Skeletal muscle tissue (tissue), 4 donors: ENCODE measurements around the gene SPNS1. TPM values are rescaled to one million over a fixed set of nuclear protein-coding genes. Genes with fewer than 3 reads are reported as not detected.
A peak's percentile ranks its signal among the peaks of the same experiment; 100 is the strongest.
"Not testable (repeated sequence)": the region's sequence is repeated elsewhere in the genome, so short reads cannot be mapped to it uniquely, and the experiment has no call there.

Source experiments
- H3K27ac ChIP-seq: one replicate; pipeline ENCODE4 v1.7.0; 2013; ENCODE audit warnings: mild to moderate bottlenecking, low read depth, low read length, inconsistent platforms
- H3K27me3 ChIP-seq, 3 donors: one replicate each; pipeline ENCODE4 v1.7.0; 2013; ENCODE audit warnings: low read length in 3 of 3; ENCODE audit not compliant: control insufficient read depth in 3 of 3, insufficient read depth in 3 of 3
- H3K36me3 ChIP-seq, 3 donors: one replicate each; pipeline ENCODE4 v1.7.0; 2013; ENCODE audit warnings: low read length in 3 of 3; ENCODE audit not compliant: control insufficient read depth in 3 of 3, insufficient read depth in 3 of 3
- H3K4me1 ChIP-seq, 3 donors: one replicate each; pipeline ENCODE4 v1.7.0; 2013; ENCODE audit warnings: low read length in 3 of 3, mild to moderate bottlenecking in 3 of 3; ENCODE audit not compliant: control insufficient read depth in 3 of 3, insufficient read depth in 3 of 3
- H3K4me3 ChIP-seq, 3 donors: one replicate each; pipeline ENCODE4 v1.7.0; 2013; ENCODE audit warnings: low read length in 3 of 3
- H3K9ac ChIP-seq, 3 donors: one replicate each; pipeline ENCODE4 v1.7.0; 2013; ENCODE audit warnings: low read length in 3 of 3, mild to moderate bottlenecking in 3 of 3, moderate library complexity in 2 of 3, low read depth in 1 of 3
- H3K9me3 ChIP-seq, 3 donors: one replicate each; pipeline ENCODE4 v1.7.0; 2013; ENCODE audit warnings: low read length in 3 of 3; ENCODE audit not compliant: control insufficient read depth in 3 of 3
- total RNA-seq: library from RNA; depleted of rRNA; stranded (reverse); fragments of >200 nt; gene quantifications from one replicate; pipeline ENCODE4 v1.2.3, GENCODE V29; 2014
- donor health status: Osteomylitis.

The SPNS1 gene
- total RNA-seq, 1 donor from 2014 or later = 18.3 TPM

DNA sequence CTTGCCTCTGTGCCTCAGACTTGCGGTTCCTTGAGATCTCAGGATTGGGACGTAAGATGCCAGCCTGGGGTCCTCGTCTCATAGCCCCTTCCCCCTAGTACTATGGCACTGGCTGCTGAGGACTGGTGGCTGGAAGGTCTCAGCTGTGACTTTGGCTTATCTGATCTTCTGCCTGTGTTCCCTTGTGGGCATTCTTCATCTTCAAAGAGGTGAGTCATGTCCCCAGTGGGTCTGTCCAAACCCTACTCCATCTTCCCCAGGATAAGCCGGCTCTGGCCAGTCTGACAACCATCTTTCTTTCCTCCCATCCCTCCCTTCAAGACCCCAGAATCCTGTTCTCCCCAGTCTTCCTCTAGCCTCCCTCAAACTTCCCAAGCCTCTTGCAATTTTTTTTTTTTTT, 39.2 kb upstream of the SPNS1 start:
- no peak overlapping the region for H3K9ac ChIP-seq
- H3K4me3 ChIP-seq = no peak overlapping the region
- H3K9me3 ChIP-seq = no peaks in the 10 kb centered on the region
- H3K4me1 ChIP-seq = peaks cover 0 to 2% (median 0%) of the 10 kb centered on the region in 3 donors
- H3K36me3 ChIP-seq = no peaks in the 10 kb centered on the region
- H3K27me3 ChIP-seq = peaks cover 0 to 4% (median 0%) of the 10 kb centered on the region in 3 donors
- H3K27ac ChIP-seq = no peak overlapping the region

- peaks cover 0 to 2% (median 0%) of the 10 kb centered on the region in 3 donors for H3K4me1 ChIP-seq
- no peak overlapping the region for H3K27ac ChIP-seq
- no peaks in the 10 kb centered on the region for H3K36me3 ChIP-seq
- peak overlapping the region in 2 of 3 donors; percentile 16 to 54 for H3K4me3 ChIP-seq
- no peaks in the 10 kb centered on the region for H3K9me3 ChIP-seq
- H3K9ac ChIP-seq = peak overlapping the region in 1 of 3 donors; percentile 12
- H3K27me3 ChIP-seq = peaks cover 0 to 4% (median 0%) of the 10 kb centered on the region in 3 donors
Observed at GRCh38 chr16:28935924-28936783, 38.4 kb upstream of the SPNS1 start.

DNA sequence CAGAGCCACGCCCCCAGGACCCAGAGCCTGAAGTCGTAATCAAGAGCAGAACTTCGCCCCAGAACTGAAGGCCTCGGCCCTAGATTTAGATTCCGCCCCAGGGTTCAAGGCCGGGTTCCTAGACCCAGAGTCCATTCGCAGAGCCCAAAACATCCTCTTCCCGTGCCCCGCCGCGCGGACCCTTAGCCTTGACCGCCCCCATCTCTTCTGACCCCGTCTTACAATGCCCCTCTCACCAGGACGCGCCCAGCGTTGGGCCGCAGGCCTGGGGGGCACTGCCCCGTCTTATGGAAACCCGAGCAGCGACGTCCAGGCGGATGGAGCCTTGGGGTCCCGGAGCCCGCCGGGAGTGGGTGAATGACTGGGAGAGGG, 37.8 kb upstream of the SPNS1 start:
- H3K4me1 ChIP-seq = peaks cover 0 to 2% (median 0%) of the 10 kb centered on the region in 3 donors
- H3K27me3 ChIP-seq = peaks cover 0 to 4% (median 0%) of the 10 kb centered on the region in 3 donors
- no peak overlapping the region for H3K27ac ChIP-seq
- H3K36me3 ChIP-seq = no peaks in the 10 kb centered on the region
- H3K9me3 ChIP-seq = no peaks in the 10 kb centered on the region
- no peak overlapping the region for H3K4me3 ChIP-seq
- no peak overlapping the region for H3K9ac ChIP-seq

DNA sequence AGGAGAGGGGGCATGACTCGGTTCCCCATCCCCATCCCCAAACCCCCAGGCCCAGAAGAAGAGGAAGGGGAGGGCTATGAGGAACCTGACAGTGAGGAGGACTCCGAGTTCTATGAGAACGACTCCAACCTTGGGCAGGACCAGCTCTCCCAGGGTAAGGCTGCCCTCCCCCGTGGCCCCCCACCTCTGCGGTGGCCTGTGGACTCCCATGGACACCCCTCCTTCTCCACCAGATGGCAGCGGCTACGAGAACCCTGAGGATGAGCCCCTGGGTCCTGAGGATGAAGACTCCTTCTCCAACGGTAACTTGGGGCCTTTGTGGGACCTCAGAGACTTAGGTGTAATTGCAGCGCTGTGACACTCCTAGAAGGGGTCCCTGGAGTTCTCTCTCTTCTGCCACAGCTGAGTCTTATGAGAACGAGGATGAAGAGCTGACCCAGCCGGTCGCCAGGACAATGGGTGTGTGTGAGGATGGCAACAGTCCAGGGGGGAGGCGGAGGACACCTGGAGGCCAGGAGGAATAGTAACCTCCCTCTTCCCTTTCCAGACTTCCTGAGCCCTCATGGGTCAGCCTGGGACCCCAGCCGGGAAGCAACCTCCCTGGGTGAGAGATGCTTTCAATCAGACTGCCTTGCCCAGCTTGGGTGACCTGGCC, 37.2 kb upstream of the SPNS1 start:
- H3K27me3 ChIP-seq = peaks cover 0 to 4% (median 0%) of the 10 kb centered on the region in 3 donors
- no peak overlapping the region for H3K9ac ChIP-seq
- no peak overlapping the region for H3K27ac ChIP-seq
- H3K9me3 ChIP-seq = no peaks in the 10 kb centered on the region
- no peak overlapping the region for H3K4me3 ChIP-seq
- H3K4me1 ChIP-seq = peaks cover 0 to 2% (median 0%) of the 10 kb centered on the region in 3 donors
- H3K36me3 ChIP-seq = no peaks in the 10 kb centered on the region

DNA sequence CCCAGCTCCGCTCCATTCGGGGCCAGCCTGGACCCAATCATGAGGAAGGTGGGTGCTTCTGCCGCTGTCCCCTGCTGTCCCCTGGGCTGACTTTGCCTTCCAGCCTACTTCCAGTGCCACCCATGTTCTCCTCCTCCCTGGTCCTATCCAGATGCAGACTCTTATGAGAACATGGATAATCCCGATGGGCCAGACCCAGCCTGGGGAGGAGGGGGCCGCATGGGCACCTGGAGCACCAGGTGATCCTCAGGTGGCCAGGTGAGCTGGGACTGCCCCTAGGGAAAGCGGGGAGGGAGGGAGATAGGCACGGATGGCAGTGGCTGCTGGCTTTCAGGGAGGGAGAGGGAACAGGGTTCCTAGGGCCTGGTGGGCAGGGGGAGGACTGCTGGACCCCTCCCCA, 35.9 kb upstream of the SPNS1 start:
- H3K27ac ChIP-seq = no peak overlapping the region

DNA sequence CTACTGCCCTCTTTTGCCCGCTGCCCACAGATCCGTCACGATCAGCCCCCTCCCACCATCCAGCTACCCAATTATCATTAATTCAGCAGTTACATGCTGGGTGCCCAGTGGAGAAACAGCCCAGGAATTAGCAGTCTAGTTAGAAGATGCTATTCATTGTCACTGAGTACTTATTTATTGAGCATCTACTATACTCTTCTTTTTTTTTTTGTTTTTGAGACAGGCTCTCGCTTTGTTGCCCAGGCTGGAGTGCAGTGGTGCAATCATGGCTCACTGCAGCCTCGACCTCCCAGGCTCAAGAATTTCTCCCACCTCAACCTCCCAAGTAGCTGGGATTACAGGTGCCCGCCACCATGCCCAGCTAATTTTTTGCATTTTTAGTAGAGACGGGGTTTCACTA, 34.8 kb upstream of the SPNS1 start:
- H3K9ac ChIP-seq, H3K4me3 ChIP-seq, H3K9me3 ChIP-seq, H3K4me1 ChIP-seq, H3K27ac ChIP-seq, H3K36me3 ChIP-seq, H3K27me3 ChIP-seq: not testable (repeated sequence)

More for the DNA sequence above, 35.9 kb upstream of the SPNS1 start:
- Histone ChIP-seq H3K4me1 (peaks cover 0 to 2% (median 0%) of the 10 kb centered on the region in 3 donors), H3K9ac (no peak overlapping the region), H3K36me3 (no peaks in the 10 kb centered on the region), H3K9me3 (no peaks in the 10 kb centered on the region), H3K4me3 (no peak overlapping the region), H3K27me3 (peaks cover 0 to 4% (median 0%) of the 10 kb centered on the region in 3 donors)

DNA sequence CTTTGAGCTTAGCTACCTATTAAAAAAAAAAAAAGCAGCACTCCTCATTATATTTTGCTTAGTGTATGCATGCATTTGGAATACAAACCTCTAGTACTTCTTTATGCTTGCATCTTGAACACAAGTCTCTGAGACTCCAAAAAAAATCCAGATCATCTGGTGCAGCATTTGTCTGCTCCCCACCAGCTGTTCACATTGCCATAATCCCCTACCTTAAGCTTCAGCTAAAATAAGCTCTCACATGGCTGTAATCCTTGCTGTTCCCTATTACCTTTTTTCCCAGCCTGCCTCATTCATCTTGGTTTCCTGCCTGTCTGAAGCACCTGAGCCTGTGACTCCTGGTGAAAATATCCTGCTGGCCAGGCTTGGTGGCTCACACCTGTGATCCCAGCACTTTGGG, 31.3 kb upstream of the SPNS1 start:
- no peak overlapping the region for H3K4me3 ChIP-seq
- no peak overlapping the region for H3K27ac ChIP-seq
- H3K9me3 ChIP-seq = no peaks in the 10 kb centered on the region

GRCh38 chr16:28946681-28947080, 27.9 kb upstream of the SPNS1 start:
- H3K4me3 ChIP-seq = no peak overlapping the region
- no peaks in the 10 kb centered on the region for H3K36me3 ChIP-seq
- no peak overlapping the region for H3K27ac ChIP-seq

More for the DNA sequence above, 31.3 kb upstream of the SPNS1 start:
- Histone ChIP-seq H3K4me1 (peaks cover 7 to 12% (median 9%) of the 10 kb centered on the region in 3 donors), H3K9ac (no peak overlapping the region), H3K36me3 (no peaks in the 10 kb centered on the region), H3K27me3 (no peaks in the 10 kb centered on the region)

DNA sequence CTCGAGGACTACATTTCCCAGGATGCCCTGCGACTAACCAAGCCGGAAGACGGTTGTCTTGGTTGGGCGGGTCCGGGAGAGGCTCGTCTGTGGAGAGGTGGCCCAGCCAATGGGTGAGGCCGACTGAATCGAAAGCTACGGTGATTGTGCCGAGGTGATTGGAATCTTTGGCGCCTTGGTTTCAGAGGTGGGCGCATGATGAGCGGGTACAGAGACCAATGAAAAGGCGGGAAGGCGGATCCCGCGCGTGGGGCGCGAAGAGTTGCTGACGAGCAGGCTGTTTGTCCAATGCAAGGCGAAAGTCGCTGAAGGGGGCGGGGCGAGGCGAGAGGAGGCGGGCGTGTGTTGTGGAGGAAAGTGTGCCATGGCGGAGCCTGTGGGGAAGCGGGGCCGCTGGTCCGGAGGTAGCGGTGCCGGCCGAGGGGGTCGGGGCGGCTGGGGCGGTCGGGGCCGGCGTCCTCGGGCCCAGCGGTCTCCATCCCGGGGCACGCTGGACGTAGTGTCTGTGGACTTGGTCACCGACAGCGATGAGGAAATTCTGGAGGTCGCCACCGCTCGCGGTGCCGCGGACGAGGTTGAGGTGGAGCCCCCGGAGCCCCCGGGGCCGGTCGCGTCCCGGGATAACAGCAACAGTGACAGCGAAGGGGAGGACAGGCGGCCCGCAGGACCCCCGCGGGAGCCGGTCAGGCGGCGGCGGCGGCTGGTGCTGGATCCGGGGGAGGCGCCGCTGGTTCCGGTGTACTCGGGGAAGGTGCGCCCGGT, 23.7 kb upstream of the SPNS1 start, which contains the start of gene NFATC2IP:
NFATC2IP (plus strand) TSS at position 290 of the 762 bp plus-strand sequence; CDS start at position 365, 75 bp downstream.
- H3K4me1 ChIP-seq = peaks cover 12 to 15% (median 13%) of the 10 kb centered on the region in 3 donors
- H3K4me3 ChIP-seq = peak within 1 kb of the TSS; percentile 69 to 80 (median 79)
- peak within 1 kb of the TSS; percentile 72 to 86 (median 85) for H3K9ac ChIP-seq
- peaks cover 17 to 26% (median 17%) of the 10 kb centered on the region in 3 donors for H3K36me3 ChIP-seq
- peak within 1 kb of the TSS; percentile 62 for H3K27ac ChIP-seq
- no peaks in the 10 kb centered on the region for H3K27me3 ChIP-seq
- no peaks in the 10 kb centered on the region for H3K9me3 ChIP-seq

More at GRCh38 chr16:28946681-28947080, 27.9 kb upstream of the SPNS1 start:
- Histone ChIP-seq H3K4me1 (peaks cover 15 to 18% (median 16%) of the 10 kb centered on the region in 3 donors), H3K27me3 (no peaks in the 10 kb centered on the region), H3K9me3 (no peaks in the 10 kb centered on the region), H3K9ac (no peak overlapping the region)
